CD4-positive, alpha-beta T cell (primary cell): ENCODE results near the gene PLA2G2E. TPM values are rescaled to one million over a fixed set of nuclear protein-coding genes. Genes with fewer than 3 reads are reported as not detected.

Experiments used
- ATAC-seq: fragments of 200-7000 bp; cut with Tn5 transposase; one replicate; pipeline ENCODE4 v1.10.0; 2022; ENCODE audit warnings: mild to moderate bottlenecking; ENCODE audit not compliant: poor library complexity
- CTCF ChIA-PET: fragments of 350-600 bp; sonication (Branson Sonifier 250); formaldehyde crosslinking; loops from one replicate; lab custom pipeline; 2021; ENCODE audit warnings: antibody characterized with exemption, inconsistent platforms; lab: Charles Lee
- POLR2A ChIA-PET: fragments of 350-600 bp; sonication (Branson Sonifier 250); formaldehyde crosslinking; loops from one replicate; lab custom pipeline; 2021; ENCODE audit warnings: antibody characterized with exemption, inconsistent platforms; lab: Charles Lee
- DNase-seq, 14 experiments: peaks; one replicate each; pipeline ENCODE4 v3.0.0-alpha.2; 2013 to 2020; ENCODE audit warnings: mixed read lengths in 2 of 14
- H3K27ac ChIP-seq, 2 donors: one replicate each; pipeline versions ENCODE4 v1.5.1 to v1.7.0; 2013; ENCODE audit warnings: low read length in 2 of 2, low read depth in 1 of 2, mild to moderate bottlenecking in 1 of 2
- H3K27me3 ChIP-seq, 2 experiments: 1 replicate in 1 of 2; 2 replicates in 1 of 2; pipeline versions ENCODE4 v1.6.1 to v1.7.0; 2013; ENCODE audit warnings: low read length in 2 of 2, control low read depth in 1 of 2, mild to moderate bottlenecking in 1 of 2, moderate library complexity in 1 of 2; ENCODE audit not compliant: insufficient read depth in 2 of 2, control insufficient read depth in 1 of 2
- H3K36me3 ChIP-seq: one replicate; pipeline ENCODE4 v1.6.1; 2013; ENCODE audit warnings: low read length, control low read depth; ENCODE audit not compliant: insufficient read depth
- H3K4me1 ChIP-seq: one replicate; pipeline ENCODE4 v1.6.1; 2013; ENCODE audit warnings: low read length, control low read depth; ENCODE audit not compliant: insufficient read depth
- H3K4me3 ChIP-seq: one replicate; pipeline ENCODE4 v1.5.1; 2013; ENCODE audit warnings: mild to moderate bottlenecking, low read length, moderate library complexity
- H3K9me3 ChIP-seq, 2 experiments: 1 replicate in 1 of 2; 2 replicates in 1 of 2; pipeline versions ENCODE4 v1.6.1 to v1.7.0; 2013; ENCODE audit warnings: low read length in 2 of 2, mild to moderate bottlenecking in 2 of 2, control low read depth in 1 of 2, moderate library complexity in 1 of 2; ENCODE audit not compliant: control insufficient read depth in 1 of 2, insufficient read depth in 1 of 2
- H3K27ac Mint-ChIP-seq: one replicate; pipeline ENCODE4 v1.8.0; 2020; ENCODE audit warnings: mixed read lengths
- H3K27me3 Mint-ChIP-seq: one replicate; pipeline ENCODE4 v1.8.0; 2021; ENCODE audit warnings: mixed read lengths
- H3K36me3 Mint-ChIP-seq: one replicate; pipeline ENCODE4 v1.8.0; 2021; ENCODE audit warnings: low read depth, mixed read lengths
- H3K4me1 Mint-ChIP-seq: one replicate; pipeline ENCODE4 v1.8.0; 2021; ENCODE audit warnings: low read depth, mixed read lengths
- H3K4me3 Mint-ChIP-seq: one replicate; pipeline ENCODE4 v1.8.0; 2020; ENCODE audit warnings: mild to moderate bottlenecking, mixed read lengths
- H3K9me3 Mint-ChIP-seq: one replicate; pipeline ENCODE4 v1.8.0; 2020; ENCODE audit warnings: mixed read lengths
- intact Hi-C, 2 experiments: fragments of 100-400 bp; cut with DNase I in 1 of 2; cut with micrococcal nuclease in 1 of 2; formaldehyde crosslinking; loops; one replicate each; pipeline versions ENCODE4 v1.15.1 to v1.9.0; 2023 to 2025; cut with DNase I, micrococcal nuclease
- total RNA-seq, 174 experiments: library from RNA in 2 of 174; stranded (reverse) in 2 of 174; gene quantifications; one replicate each; pipeline ENCODE4 v1.2.3 and lab custom pipeline; 2021 to 2026
- TF ChIP-seq, protein P1 (sequence below): fragments of 200-600 bp; IDR thresholded peaks from one replicate; pipeline ENCODE4 v1.8.0; 2022; ENCODE audit warnings: antibody characterized with exemption, mild to moderate bottlenecking

PLA2G2E gene
- total RNA-seq, 2 experiments from 2014 or later: not detected

DNA sequence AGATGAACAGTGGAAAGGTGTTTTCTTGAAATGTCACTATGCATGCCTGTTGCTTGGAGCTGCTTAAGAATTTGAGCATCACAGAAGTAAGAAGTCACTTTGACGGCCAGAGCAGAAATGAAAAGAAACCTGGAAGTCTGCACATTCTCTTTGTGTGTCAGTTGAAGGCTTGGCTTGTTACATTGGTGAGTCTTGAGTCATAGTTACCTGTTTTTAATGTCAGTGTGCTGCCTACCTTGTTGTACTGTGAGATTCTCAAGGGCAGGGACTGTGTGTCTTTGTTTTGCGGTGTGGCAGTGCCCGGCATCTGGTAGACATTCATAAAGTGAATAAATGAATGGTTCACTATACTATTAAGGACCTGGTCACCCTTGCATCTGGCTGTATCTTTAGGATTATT, 31.3 kb downstream of the PLA2G2E start:
- no peak for DNase-seq
- Histone ChIP-seq H3K9me3 (no peaks in the 10 kb centered on the region), H3K27me3 (no peaks in the 10 kb centered on the region), H3K4me1 (no peaks in the 10 kb centered on the region), H3K27ac (no peak overlapping the region), H3K36me3 (peaks cover 65% of the 10 kb centered on the region), H3K4me3 (no peak overlapping the region)
- intact Hi-C loops: no loop called here
- Mint-ChIP-seq H3K4me3 (no peak overlapping the region), H3K27me3 (no peaks in the 10 kb centered on the region), H3K4me1 (peaks cover 30% of the 10 kb centered on the region), H3K36me3 (peaks cover 75% of the 10 kb centered on the region), H3K27ac (no peak overlapping the region), H3K9me3 (no peaks in the 10 kb centered on the region)
- POLR2A ChIA-PET: no interaction called here
- ATAC-seq: no peak
- CTCF ChIA-PET: no interaction called here
- TF ChIP-seq, protein P1, sequence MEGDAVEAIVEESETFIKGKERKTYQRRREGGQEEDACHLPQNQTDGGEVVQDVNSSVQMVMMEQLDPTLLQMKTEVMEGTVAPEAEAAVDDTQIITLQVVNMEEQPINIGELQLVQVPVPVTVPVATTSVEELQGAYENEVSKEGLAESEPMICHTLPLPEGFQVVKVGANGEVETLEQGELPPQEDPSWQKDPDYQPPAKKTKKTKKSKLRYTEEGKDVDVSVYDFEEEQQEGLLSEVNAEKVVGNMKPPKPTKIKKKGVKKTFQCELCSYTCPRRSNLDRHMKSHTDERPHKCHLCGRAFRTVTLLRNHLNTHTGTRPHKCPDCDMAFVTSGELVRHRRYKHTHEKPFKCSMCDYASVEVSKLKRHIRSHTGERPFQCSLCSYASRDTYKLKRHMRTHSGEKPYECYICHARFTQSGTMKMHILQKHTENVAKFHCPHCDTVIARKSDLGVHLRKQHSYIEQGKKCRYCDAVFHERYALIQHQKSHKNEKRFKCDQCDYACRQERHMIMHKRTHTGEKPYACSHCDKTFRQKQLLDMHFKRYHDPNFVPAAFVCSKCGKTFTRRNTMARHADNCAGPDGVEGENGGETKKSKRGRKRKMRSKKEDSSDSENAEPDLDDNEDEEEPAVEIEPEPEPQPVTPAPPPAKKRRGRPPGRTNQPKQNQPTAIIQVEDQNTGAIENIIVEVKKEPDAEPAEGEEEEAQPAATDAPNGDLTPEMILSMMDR: no peak

- POLR2A ChIA-PET: interaction anchor here (1.5 kb wide), 1 partner anchor 8 kb away, joined by 5 read pairs; the partner anchor contains the start of gene OTUD3
- DNase-seq (no peak), ATAC-seq (no peak)
- intact Hi-C loops: loop anchor here in 1 of 2 experiments (10.0 kb wide), 2 partner anchors 685 to 985 kb away; partner anchors contain the start of gene ALDH4A1
- Histone ChIP-seq H3K4me3 (no peak overlapping the region), H3K27me3 (no peaks in the 10 kb centered on the region), H3K36me3 (peaks cover 44% of the 10 kb centered on the region), H3K27ac (no peak overlapping the region), H3K4me1 (no peaks in the 10 kb centered on the region), H3K9me3 (no peaks in the 10 kb centered on the region)
- no peak overlapping the region for H3K4me3 Mint-ChIP-seq
- no peaks in the 10 kb centered on the region for H3K27me3 Mint-ChIP-seq
- H3K27ac Mint-ChIP-seq: no peak overlapping the region
- peaks cover 50% of the 10 kb centered on the region for H3K4me1 Mint-ChIP-seq
- TF ChIP-seq, protein P1: no peak
- CTCF ChIA-PET: no interaction called here
- peaks cover 53% of the 10 kb centered on the region for H3K36me3 Mint-ChIP-seq
- no peaks in the 10 kb centered on the region for H3K9me3 Mint-ChIP-seq
These were observed 33.8 kb downstream of the PLA2G2E start for GRCh38 chr1:19889656-19890055.

- no peak for ATAC-seq
- intact Hi-C loops: loop anchor here in 1 of 2 experiments (10.0 kb wide), 2 partner anchors 683 to 983 kb away; partner anchors contain the start of gene ALDH4A1
- TF ChIP-seq, protein P1: no peak
- ChIA-PET CTCF (no interaction called here), POLR2A (no interaction called here)
- Mint-ChIP-seq H3K4me3 (no peak overlapping the region), H3K4me1 (peaks cover 65% of the 10 kb centered on the region), H3K27ac (no peak overlapping the region), H3K9me3 (no peaks in the 10 kb centered on the region), H3K36me3 (peaks cover 38% of the 10 kb centered on the region), H3K27me3 (no peaks in the 10 kb centered on the region)
- Histone ChIP-seq H3K9me3 (no peaks in the 10 kb centered on the region), H3K27me3 (no peaks in the 10 kb centered on the region), H3K27ac (no peak overlapping the region), H3K36me3 (peaks cover 30% of the 10 kb centered on the region), H3K4me1 (peaks cover 10% of the 10 kb centered on the region), H3K4me3 (no peak overlapping the region)
- DNase-seq: no peak
These were observed 35.3 kb downstream of the PLA2G2E start for GRCh38 chr1:19888112-19888511.
